HG03460 (cell line): ENCODE results near the gene GZMM.
A peak's percentile ranks its signal among the peaks of the same experiment; 100 is the strongest.

ENCODE experiments used
- ATAC-seq: cut with Tn5 transposase; IDR thresholded peaks from one replicate; pipeline ENCODE4 v1.9.1; 2021; ENCODE audit not compliant: unreplicated experiment

The GZMM gene

GRCh38 chr19:543910-544608 is at the start of gene GZMM:
Gene GZMM, plus strand, starts transcription at chr19:544053. Its CDS starts 19 bp downstream, at chr19:544072.
- no peak for ATAC-seq

GRCh38 chr19:494171-495080 is 49.4 kb upstream of the GZMM start:
- no peak for ATAC-seq

- no peak for ATAC-seq
These were observed 48.8 kb upstream of the GZMM start for GRCh38 chr19:495081-495401.

DNA sequence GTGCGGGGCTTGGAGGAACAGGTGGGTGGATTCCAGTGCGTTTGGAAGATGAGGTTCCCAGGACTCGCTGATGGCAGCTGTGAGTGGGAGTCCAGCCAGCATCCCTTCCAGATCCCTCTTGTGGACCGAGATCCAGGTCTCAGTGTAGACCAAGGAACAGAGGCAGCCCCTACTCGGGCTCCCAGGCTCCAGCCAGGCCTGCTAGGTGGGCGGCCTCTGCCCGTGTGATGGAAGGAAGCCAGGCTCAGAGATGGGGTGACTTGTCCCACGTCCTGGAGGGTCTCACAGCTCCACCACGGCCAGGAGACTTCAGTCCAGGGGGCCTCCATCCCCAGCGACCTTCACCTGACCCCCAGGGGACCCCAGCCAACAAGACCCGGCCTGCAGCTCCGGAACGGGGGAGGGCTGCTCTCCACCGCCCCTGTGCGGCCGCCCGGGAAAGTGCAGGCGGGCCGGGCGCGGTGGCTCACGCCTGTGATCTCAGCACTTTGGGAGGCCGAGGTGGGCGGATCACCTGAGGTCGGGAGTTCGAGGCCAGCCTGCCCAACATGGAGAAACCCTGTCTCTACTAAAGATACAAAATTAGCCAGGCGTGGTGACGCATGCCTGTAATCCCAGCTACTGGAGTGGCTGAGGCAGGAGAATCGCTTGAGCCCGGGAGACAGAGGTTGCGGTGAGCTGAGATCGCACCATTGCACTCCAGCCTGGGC is 48.3 kb upstream of the GZMM start:
- no peak for ATAC-seq

DNA sequence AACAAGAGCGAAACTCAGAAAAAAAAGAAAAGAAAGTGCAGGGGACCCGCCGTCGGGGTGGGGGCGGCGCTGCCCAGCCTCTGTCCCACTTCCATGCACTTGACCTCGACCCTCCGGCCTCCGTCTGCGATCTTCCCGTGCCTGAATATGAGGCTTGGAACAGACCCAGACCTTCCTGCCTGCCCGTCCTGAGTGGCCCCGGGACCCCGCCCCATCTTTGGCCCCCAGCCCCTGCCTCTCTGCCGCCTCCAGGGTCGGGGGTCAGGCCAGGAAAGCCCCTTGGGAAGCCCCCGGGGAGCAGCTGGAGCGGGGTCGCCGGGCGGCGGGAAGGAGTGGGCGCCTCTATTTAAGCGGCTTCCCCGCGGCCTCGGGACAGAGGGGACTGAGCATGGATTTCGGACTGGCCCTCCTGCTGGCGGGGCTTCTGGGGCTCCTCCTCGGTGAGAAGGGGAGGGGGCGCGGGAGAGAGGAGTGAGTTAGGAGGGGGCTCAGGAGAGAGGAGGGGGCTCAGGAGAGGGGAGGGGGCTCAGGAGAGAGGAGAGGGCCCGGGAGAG is 47.7 kb upstream of the GZMM start, which contains the start of gene MADCAM1:
Gene MADCAM1 (plus strand): TSS at position 375 of the 554 bp plus-strand sequence. CDS start 14 bp downstream, at position 389.
- no peak for ATAC-seq

- ATAC-seq, result no peak
These were observed 46.9 kb upstream of the GZMM start for GRCh38 chr19:496986-497385.

DNA sequence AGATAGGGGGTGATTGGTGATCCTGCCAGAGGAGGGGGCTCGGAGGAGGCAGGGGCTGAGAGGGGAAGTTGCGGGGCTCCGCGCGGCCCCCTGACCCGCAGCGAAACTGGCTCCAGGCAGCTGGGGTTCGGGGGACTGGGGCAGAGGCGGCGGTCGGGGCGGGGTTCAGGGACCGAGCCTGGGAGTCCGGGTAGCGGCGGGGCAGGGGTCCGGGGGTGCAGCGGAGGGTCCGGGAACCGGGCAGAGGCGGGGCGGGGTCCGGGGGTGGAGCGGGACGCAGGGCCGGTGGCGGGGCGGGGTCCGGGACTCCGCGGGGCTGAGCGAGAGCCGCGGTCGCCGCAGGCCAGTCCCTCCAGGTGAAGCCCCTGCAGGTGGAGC is 46.4 kb upstream of the GZMM start:
- ATAC-seq, result no peak

- ATAC-seq, result no peak
These were observed 45.9 kb upstream of the GZMM start for GRCh38 chr19:497869-498510.

DNA sequence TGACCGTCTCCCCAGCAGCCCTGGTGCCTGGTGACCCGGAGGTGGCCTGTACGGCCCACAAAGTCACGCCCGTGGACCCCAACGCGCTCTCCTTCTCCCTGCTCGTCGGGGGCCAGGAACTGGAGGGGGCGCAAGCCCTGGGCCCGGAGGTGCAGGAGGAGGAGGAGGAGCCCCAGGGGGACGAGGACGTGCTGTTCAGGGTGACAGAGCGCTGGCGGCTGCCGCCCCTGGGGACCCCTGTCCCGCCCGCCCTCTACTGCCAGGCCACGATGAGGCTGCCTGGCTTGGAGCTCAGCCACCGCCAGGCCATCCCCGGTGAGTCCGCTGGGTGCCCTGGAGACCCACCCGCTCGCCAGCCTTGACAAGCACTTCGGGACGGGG is 45.4 kb upstream of the GZMM start:
- ATAC-seq, result no peak

DNA sequence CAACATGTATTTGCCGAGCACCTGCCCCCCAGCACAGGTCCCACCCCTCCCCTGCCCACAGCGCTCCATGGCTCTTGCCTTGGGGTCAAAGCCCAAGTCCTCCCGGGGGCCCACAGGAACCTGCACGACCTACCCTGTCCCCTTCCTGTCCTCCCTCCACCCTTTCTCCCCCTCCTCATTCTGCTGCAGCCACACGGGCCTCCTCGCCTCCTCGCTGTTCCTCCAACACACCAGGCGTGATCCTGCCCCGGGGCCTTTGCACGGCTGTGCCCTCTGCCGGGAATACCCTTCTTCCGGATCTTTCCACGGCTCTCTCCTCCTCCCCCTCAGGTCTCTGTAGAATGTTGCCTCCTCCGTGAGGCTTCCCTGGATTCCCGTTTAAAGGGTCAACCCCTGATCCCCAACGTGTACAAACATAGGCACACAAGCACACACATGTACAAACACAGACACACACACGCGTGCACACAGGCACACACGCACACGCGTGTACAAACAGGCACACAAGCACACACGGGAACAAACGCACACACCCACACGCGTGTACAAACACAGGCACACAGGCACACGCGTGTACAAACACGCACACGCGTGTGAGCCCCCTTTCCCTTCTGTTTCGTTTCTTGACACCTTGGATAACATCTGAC is 44.8 kb upstream of the GZMM start:
- no peak for ATAC-seq

DNA sequence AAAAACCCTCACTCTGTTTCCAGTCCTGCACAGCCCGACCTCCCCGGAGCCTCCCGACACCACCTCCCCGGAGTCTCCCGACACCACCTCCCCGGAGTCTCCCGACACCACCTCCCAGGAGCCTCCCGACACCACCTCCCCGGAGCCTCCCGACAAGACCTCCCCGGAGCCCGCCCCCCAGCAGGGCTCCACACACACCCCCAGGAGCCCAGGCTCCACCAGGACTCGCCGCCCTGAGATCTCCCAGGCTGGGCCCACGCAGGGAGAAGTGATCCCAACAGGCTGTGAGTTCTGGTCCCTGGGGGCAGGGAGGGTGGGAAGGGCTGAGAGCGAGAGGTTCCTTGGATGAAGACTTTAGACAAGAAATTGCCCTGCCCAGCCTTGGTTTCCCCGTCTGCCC is 42.2 kb upstream of the GZMM start:
- ATAC-seq, result no peak

GRCh38 chr19:504616-505015 is 39.2 kb upstream of the GZMM start:
- no peak for ATAC-seq

DNA sequence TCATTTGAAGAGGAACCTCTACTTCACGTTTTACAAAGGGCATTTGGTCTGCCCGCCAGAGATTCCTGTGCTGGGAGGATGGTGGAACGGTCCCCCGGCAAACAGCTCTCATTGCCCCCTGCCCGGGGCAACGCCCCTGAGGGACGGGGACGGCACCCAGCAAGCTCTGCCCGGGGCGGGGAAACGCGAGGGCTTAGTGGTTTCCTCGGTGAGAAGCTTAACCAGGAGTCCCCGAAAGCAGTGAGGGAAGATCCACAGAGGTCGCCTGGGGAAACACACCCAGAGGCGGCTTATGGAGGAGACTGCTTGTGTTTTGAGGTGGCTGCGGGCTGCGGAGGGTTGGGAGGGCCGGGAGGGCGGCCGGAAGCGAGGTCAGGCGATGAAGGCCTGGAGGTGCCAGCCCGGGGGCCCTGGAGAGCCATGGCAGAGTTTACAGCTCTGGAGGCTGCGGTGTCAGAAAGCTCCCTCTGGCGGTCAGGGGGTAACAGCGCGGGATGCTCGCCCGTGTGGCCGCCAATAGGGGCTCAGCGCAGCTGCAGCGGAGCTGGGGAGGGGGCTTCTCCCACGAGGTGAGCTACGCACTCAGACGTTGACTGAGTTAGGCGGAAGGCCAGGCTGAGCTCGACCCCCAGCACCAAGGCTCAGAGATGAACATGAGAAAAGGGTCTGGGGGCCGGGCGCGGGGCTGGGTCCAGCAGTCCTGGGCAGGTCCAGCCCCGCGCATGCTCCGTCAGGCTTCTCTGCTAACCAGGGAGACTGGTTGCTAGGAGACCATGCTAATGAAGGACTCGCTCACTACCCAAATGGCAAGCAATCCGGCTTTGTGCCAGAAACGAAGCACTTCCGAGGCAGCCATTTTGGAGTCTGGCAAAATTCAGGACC is 37.2 kb upstream of the GZMM start:
- peak; percentile 58 for ATAC-seq

DNA sequence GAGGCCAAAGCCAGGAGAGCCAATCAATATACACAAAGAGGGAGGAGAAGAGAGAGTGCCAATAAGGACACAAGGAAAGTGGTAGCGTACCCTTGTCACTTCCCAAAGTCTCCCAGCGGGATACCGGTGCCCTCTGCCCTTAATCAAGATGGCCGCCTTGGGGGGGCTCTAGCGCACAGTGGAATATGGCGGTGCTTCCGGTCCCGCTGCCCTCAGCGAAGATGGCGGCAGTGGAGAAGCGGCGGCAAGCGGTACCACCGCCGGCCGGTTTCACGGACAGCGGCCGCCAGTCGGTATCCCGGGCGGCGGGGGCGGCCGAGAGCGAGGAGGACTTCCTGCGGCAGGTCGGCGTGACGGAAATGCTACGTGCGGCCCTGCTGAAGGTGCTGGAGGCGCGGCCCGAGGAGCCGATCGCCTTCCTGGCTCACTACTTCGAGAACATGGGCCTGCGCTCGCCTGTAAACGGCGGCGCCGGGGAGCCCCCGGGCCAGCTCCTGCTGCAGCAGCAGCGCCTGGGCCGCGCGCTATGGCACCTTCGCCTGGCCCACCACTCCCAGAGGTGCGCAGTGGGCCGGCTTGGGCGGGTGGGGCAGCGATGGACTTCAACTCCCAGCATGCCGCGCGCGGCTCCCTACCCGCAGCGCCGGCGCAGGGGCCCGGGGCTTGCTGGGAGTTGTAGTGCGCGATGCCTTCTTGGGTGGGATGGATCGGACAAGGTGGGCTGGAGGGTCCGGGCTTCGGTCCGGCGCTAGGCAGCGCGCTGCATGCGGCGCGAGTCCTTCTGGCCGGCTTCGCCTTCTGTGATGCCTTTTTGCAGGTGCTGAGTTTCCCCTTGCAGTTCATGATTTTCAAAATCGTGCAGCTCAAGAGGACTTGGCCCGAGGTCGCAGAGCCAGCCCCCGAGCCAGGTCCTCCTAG is 36.3 kb upstream of the GZMM start, which contains the start of gene TPGS1:
Gene TPGS1 (plus strand): TSS at position 212 of the 918 bp plus-strand sequence. CDS start 10 bp downstream, at position 222.
- peak; percentile 56 for ATAC-seq

DNA sequence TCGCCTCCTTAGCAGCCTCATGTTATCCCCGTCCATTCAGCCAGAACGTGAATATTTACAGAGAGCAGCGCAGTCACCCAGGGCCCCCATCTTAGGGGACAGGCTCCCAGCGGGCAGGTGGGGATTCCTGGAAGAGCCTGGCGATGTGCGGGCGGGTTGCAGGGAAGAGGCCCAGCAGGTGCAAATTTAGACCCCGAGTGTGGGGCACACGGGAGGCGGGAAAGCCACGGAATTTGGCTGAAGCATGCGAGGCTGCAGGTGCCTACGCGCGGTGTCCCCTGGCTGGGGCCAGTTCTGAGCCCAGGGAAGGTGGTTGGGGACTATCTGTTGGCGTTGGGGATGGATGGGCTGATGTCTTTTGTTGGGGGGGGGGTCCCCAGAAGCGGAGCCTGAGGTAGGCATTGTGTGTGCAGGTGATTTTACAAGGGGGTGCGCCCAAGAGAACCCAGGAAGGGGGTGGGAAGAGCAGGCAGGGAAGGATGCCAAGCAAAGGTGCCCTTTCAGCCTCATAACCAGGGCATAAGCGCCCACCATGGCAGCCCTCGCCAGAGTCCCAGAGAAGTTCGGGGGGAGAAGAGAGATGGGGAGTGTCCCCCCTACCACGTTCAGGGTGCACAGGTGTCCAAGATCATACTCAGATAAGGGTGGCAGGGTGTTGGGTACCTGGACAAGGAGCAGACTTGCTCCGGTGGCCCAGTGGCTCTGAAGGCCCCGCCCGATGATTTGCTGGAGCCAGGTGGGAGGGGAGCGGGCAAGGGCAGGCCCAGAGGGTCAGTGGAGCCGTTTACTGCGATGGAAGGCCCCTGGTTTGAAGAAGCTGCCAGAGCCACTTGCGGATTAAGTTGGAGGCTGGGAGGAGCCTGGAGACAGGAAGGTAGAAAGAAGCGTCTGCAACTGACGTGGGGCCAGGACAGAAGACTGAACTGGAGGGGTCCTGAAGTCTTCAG is 35.4 kb upstream of the GZMM start:
- no peak for ATAC-seq

DNA sequence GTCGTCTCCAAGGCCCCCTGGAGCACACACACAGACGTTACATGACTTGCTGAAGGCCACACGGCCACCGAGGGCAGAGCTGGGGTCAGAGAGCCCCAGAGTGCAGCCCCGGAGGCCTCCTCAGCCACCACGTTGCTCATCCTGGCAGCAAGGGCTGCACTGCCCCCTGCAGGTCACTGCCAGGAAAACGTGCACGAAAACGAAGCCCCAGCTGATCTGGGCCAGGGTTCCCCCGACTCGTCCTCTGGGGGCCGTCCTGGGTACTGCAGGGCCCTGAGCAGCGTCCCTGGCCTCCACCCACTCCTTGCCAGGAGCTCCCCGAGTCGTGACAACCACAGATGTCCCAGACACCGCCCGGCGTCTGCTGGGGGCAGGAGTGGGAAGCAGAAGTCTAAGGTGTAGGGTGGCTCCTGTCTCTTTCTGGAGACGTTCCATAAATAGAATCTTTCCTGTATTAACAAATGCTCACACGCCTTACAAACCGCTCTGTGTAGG is 33.2 kb upstream of the GZMM start:
- no peak for ATAC-seq
